ENCODE measurements around the gene FOXN1.
"Not testable (repeated sequence)": the region's sequence is repeated elsewhere in the genome, so short reads cannot be mapped to it uniquely, and the experiment has no call there.

Gene FOXN1, protein sequence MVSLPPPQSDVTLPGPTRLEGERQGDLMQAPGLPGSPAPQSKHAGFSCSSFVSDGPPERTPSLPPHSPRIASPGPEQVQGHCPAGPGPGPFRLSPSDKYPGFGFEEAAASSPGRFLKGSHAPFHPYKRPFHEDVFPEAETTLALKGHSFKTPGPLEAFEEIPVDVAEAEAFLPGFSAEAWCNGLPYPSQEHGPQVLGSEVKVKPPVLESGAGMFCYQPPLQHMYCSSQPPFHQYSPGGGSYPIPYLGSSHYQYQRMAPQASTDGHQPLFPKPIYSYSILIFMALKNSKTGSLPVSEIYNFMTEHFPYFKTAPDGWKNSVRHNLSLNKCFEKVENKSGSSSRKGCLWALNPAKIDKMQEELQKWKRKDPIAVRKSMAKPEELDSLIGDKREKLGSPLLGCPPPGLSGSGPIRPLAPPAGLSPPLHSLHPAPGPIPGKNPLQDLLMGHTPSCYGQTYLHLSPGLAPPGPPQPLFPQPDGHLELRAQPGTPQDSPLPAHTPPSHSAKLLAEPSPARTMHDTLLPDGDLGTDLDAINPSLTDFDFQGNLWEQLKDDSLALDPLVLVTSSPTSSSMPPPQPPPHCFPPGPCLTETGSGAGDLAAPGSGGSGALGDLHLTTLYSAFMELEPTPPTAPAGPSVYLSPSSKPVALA

DNA sequence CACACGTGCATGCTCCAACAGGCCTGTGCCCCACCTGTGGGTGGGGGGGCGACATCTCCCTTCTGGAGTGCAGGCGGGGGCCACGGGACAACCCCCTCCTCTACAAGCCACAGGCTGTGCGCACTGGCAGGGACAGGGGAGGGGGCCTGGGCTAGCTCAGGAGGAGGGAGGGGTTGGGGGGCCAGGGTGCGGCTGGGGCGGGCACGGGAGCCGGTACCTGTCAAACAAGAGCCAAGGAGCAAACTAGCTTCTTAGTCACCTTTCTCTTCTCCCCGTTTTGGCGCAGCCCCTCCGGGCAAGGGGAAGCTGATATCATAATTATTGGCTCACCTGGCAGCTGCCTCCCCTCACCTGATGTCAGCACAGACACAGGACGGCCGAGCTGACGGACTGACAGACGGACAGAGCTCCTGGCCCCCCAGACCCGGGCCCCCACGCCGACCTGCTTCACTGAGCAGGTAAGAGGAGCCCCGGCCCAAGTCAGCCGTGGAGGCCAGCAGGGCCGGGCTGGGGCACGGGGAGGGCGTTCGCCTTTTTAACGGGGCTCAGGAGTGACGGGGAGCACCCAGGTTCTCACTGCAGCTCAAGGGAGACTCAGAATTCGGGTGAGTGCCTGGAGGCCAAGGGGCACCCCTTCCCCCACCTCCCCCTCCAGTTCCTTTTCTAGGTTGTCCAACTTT is at the start of gene FOXN1:
FOXN1 (plus strand) TSS at position 363 of the 680 bp plus-strand sequence. CDS start 17,622 bp downstream, outside the sequence.
- no peak within 1 kb of the TSS for H3K4me3 ChIP-seq (ENCODE audit: low read depth, low read length)
- no peak for DNase-seq (ENCODE audit: low read depth)
- TF ChIP-seq, protein P1, sequence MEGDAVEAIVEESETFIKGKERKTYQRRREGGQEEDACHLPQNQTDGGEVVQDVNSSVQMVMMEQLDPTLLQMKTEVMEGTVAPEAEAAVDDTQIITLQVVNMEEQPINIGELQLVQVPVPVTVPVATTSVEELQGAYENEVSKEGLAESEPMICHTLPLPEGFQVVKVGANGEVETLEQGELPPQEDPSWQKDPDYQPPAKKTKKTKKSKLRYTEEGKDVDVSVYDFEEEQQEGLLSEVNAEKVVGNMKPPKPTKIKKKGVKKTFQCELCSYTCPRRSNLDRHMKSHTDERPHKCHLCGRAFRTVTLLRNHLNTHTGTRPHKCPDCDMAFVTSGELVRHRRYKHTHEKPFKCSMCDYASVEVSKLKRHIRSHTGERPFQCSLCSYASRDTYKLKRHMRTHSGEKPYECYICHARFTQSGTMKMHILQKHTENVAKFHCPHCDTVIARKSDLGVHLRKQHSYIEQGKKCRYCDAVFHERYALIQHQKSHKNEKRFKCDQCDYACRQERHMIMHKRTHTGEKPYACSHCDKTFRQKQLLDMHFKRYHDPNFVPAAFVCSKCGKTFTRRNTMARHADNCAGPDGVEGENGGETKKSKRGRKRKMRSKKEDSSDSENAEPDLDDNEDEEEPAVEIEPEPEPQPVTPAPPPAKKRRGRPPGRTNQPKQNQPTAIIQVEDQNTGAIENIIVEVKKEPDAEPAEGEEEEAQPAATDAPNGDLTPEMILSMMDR (IDR thresholded peaks at IDR 0.05; ENCODE audit: control insufficient read depth, extremely low read depth, insufficient read depth), result no peak

DNA sequence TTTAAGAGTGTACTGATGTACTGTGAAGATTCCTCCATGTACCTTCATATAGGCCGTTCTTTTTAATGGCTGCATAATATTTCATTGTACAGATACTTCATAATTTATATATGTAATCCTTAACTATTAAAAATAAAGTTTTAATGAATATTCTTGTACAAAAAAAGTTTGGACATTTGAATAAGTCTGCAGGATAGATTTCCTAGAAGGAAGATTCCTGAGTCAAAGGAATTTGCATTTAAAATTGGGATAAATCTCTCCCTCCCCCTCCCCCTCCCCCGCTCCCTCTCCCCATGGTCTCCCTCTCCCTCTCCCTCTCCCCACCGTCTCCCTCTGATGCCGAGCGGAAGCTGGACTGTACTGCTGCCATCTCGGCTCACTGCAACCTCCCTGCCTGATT is 48.3 kb upstream of the FOXN1 start:
- H3K4me3 ChIP-seq (ENCODE audit: low read depth, low read length), result no peak overlapping the region
- TF ChIP-seq, protein P1 (IDR thresholded peaks at IDR 0.05; ENCODE audit: control insufficient read depth, extremely low read depth, insufficient read depth), result no peak
- no peak for DNase-seq (ENCODE audit: low read depth)

DNA sequence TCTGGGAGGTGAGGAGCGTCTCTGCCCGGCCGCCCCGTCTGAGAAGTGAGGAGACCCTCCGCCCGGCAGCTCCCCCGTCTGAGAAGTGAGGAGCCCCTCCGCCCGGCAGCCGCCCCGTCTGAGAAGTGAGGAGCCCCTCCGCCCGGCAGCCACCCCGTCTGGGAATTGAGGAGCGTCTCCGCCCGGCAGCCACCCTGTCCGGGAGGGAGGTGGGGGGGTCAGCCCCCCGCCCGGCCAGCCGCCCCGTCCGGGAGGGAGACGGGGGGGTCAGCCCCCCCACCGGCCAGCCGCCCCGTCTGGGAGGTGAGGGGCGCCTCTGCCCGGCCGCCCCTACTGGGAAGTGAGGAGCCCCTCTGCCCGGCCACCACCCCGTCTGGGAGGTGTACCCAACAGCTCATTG is 47.3 kb upstream of the FOXN1 start:
- H3K4me3 ChIP-seq (ENCODE audit: low read depth, low read length); DNase-seq (ENCODE audit: low read depth): not testable (repeated sequence)

DNA sequence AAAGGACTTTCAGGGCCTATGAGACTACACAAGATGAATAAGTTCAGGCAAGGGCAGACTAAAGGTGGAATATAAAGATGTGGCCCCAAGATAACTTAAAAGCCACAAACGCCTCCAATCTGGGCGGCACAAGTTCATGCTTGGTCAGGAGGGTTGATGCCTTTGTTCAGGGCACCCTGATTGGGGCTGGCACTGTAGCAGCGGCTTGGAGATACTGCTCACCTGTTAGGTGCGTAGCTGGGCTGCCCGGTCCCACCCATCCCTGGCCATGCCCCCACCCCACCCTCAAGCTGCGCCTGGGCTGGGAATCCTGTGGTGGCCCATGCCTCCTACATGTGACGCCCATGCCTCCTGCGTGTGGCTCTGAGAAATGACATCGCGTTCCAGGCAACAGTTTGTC is 45.2 kb upstream of the FOXN1 start:
- no peak for DNase-seq (ENCODE audit: low read depth)
- H3K4me3 ChIP-seq (ENCODE audit: low read depth, low read length), result no peak overlapping the region
- TF ChIP-seq, protein P1 (IDR thresholded peaks at IDR 0.05; ENCODE audit: control insufficient read depth, extremely low read depth, insufficient read depth), result no peak

DNA sequence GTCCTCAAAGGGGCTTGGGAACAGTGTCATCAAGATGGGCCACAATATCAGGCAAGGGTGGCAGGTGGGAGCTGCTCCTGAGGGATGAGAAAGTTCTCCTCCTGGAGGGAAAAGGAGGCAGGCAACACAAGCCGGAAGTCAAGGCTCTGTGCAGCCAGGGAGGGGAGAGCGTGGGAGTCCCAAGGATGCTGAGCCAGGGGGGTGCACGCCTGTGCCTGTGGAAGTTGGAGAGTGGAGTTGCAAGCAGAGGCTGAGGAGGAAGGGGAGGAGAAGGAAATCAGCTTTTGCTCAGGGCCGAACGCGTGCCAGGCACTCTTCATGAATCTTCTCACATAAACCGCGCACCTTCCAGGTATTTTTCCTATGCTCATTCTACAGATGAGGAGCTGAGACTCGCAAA is 40.1 kb upstream of the FOXN1 start:
- TF ChIP-seq, protein P1 (IDR thresholded peaks at IDR 0.05; ENCODE audit: control insufficient read depth, extremely low read depth, insufficient read depth), result no peak
- no peak for DNase-seq (ENCODE audit: low read depth)
- no peak overlapping the region for H3K4me3 ChIP-seq (ENCODE audit: low read depth, low read length)

DNA sequence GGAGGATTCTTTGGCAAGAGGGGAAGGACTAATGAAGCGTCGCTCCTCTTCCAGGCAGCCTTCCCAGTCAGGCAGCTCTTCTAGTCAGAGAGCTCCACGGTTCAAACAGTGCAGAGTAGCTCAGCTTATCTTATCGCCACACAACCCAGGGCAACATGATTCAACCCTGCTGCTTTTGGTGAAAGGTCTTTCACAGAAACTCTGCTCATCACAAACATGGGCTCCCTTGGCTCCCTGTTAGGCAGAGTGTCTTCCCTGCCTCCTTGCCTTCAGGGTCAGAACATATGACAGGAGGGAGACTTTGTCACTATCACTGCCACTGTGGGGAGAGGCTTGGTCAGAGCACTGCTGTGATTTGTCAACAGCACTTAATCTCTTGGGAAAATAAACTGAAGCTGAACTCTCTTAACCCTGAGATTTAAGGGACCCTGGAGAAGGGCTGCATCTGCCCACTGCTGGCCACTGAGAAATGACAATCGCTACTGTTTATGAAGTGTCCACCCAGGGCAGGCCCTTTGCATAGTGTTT is 39.6 kb upstream of the FOXN1 start:
- H3K4me3 ChIP-seq (ENCODE audit: low read depth, low read length), result no peak overlapping the region
- TF ChIP-seq, protein P1 (IDR thresholded peaks at IDR 0.05; ENCODE audit: control insufficient read depth, extremely low read depth, insufficient read depth), result no peak
- DNase-seq (ENCODE audit: low read depth), result no peak

DNA sequence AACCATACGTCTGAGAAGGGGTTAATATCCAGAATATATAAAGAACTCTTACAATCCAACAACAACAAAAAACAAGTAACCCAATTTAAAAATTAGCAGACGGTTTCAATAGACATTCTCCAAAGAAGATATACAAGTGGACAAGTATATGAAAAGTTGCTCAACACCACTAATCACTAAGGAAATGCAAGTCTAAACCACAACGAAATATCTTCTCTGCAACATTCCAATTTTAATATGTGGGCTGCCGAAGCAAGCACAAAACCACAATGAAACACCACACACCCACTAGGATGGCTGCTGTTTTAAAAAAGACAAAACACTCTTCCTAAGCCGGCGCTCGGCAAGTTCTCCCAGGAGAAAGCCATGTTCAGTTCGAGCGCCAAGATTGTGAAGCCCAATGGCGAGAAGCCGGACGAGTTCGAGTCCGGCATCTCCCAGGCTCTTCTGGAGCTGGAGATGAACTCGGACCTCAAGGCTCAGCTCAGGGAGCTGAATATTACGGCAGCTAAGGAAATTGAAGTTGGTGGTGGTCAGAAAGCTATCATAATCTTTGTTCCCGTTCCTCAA is 38.6 kb upstream of the FOXN1 start:
- no peak overlapping the region for H3K4me3 ChIP-seq (ENCODE audit: low read depth, low read length)
- no peak for DNase-seq (ENCODE audit: low read depth)

DNA sequence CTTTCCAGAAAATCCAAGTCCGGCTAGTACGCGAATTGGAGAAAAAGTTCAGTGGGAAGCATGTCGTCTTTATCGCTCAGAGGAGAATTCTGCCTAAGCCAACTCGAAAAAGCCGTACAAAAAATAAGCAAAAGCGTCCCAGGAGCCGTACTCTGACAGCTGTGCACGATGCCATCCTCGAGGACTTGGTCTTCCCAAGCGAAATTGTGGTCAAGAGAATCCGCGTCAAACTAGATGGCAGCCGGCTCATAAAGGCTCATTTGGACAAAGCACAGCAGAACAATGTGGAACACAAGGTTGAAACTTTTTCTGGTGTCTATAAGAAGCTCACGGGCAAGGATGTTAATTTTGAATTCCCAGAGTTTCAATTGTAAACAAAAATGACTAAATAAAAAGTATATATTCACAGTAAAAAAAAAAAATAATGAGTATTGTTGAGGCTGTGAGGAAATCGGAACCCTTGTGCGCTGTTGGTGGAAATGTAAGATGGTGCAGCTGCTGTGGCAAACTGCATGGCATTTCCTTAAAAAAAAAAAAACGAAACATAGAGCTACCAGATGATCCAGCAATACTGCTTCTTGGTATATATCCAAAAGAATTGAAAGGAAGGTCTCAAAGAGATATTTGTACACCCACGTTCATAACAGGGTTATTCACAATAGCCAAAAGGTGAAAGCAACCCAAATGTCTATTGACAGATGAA is 38.0 kb upstream of the FOXN1 start:
- not testable (repeated sequence) for DNase-seq (ENCODE audit: low read depth); H3K4me3 ChIP-seq (ENCODE audit: low read depth, low read length)

More for the DNA sequence above, 38.6 kb upstream of the FOXN1 start:
- TF ChIP-seq, protein P1 (IDR thresholded peaks at IDR 0.05; ENCODE audit: control insufficient read depth, extremely low read depth, insufficient read depth), result no peak

Data from LNCaP clone FGC (cell line).